Upper lobe of right lung (tissue), 1 donor: ENCODE measurements around the gene DMRTA2. TPM values are rescaled to one million over a fixed set of nuclear protein-coding genes. Genes with fewer than 3 reads are reported as not detected.

Experiments
- ATAC-seq: fragments of 200-7000 bp; cut with Tn5 transposase; one replicate; pipeline ENCODE4 v1.9.1; 2020; ENCODE audit warnings: mild to moderate bottlenecking, moderate library complexity
- DNase-seq: peaks from one replicate; pipeline ENCODE4 v3.0.0-alpha.2; 2020
- H3K27ac ChIP-seq: fragments of 200-600 bp; one replicate; pipeline ENCODE4 v1.8.0; 2022
- H3K27me3 ChIP-seq: fragments of 200-600 bp; one replicate; pipeline ENCODE4 v1.8.0; 2022; ENCODE audit warnings: mild to moderate bottlenecking
- H3K36me3 ChIP-seq: fragments of 200-600 bp; one replicate; pipeline ENCODE4 v1.8.0; 2022
- H3K4me1 ChIP-seq: fragments of 200-600 bp; one replicate; pipeline ENCODE4 v1.8.0; 2022
- H3K4me3 ChIP-seq: fragments of 200-600 bp; one replicate; pipeline ENCODE4 v1.8.0; 2022; ENCODE audit warnings: mild to moderate bottlenecking
- H3K9me3 ChIP-seq: fragments of 200-600 bp; one replicate; pipeline ENCODE4 v1.8.0; 2022
- intact Hi-C: fragments of 100-400 bp; cut with DNase I; formaldehyde crosslinking; loops from one replicate; pipeline ENCODE4 v1.11.0; 2022
- total RNA-seq: library from RNA; stranded (reverse); fragmentation: NEBNext Ultra II Directional; extraction: Animal tissue kit (Norgen Biotek cat#: 25700); gene quantifications from one replicate; pipeline ENCODE4 v1.2.1, GENCODE V29; 2021
- TF ChIP-seq, protein P1 (sequence below): fragments of 200-600 bp; IDR thresholded peaks from one replicate; pipeline ENCODE4 v1.8.0; 2022; ENCODE audit warnings: antibody characterized with exemption
- donor health status: DM: no; HTN: yes; CAD: no; lungs with severe emphysema.

DMRTA2 gene
- total RNA-seq, 1 donor from 2014 or later = not detected

DNA sequence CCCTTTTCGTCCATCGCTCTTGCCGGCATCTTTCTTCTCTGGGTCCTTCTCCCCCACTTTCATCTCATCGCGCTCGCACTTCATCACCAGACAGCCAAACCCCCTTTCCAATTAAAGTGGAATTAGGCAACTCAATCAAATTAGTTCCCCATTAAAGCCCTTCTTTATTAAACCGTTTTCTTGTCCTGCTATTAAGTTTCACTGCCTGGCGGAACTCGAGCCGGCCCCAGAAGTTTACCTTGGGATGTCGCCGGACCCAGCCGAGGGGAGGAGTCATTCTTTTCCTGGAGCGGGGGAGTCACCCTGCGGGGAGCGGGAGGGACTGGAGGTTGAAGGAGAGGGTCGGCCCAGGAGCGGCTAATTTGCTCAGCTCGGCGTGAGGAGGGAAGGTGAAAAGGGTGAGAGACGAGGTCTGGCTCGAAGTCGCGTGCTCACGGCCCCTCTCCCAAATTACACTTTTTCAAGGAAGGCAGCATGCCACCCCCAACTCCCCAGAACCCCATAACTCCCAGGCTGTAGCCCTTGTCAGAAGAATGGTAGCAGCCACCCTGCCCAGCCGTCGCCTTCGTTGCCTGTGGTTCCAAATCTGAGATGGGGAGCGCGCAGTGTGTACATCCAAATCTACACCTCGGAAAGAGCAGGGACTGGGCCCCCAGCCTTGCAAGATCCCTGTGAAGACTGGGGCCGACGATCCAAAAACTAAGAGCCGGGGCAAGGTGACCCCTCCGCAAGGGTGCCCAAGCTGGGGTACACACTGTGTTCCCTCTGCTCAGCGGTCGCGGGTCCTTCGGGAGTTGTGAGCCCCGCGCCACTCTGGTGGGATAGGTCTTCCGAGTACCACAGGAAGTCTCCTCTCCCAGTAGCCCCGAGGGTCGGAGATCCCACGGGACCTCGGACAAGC is 6.4 kb downstream of the DMRTA2 start:
- Histone ChIP-seq H3K36me3 (no peaks in the 10 kb centered on the region), H3K27ac (no peak overlapping the region), H3K4me3 (no peak overlapping the region), H3K4me1 (peaks cover 15% of the 10 kb centered on the region), H3K27me3 (peaks cover 83% of the 10 kb centered on the region), H3K9me3 (no peaks in the 10 kb centered on the region)
- ATAC-seq (no peak), DNase-seq (no peak)
- intact Hi-C loops = no loop called here
- TF ChIP-seq, protein P1, sequence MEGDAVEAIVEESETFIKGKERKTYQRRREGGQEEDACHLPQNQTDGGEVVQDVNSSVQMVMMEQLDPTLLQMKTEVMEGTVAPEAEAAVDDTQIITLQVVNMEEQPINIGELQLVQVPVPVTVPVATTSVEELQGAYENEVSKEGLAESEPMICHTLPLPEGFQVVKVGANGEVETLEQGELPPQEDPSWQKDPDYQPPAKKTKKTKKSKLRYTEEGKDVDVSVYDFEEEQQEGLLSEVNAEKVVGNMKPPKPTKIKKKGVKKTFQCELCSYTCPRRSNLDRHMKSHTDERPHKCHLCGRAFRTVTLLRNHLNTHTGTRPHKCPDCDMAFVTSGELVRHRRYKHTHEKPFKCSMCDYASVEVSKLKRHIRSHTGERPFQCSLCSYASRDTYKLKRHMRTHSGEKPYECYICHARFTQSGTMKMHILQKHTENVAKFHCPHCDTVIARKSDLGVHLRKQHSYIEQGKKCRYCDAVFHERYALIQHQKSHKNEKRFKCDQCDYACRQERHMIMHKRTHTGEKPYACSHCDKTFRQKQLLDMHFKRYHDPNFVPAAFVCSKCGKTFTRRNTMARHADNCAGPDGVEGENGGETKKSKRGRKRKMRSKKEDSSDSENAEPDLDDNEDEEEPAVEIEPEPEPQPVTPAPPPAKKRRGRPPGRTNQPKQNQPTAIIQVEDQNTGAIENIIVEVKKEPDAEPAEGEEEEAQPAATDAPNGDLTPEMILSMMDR = no peak

GRCh38 chr1:50416150-50416527 is 7.1 kb downstream of the DMRTA2 start:
- intact Hi-C loops = no loop called here
- ATAC-seq = no peak
- TF ChIP-seq, protein P1 = no peak
- Histone ChIP-seq H3K27me3 (peaks cover 77% of the 10 kb centered on the region), H3K4me1 (peaks cover 15% of the 10 kb centered on the region), H3K27ac (no peak overlapping the region), H3K9me3 (no peaks in the 10 kb centered on the region), H3K4me3 (no peak overlapping the region), H3K36me3 (no peaks in the 10 kb centered on the region)
- no peak for DNase-seq

- TF ChIP-seq, protein P1 = no peak
- no peaks in the 10 kb centered on the region for H3K9me3 ChIP-seq
- H3K27ac ChIP-seq = no peak overlapping the region
- ATAC-seq = no peak
- intact Hi-C loops = no loop called here
- peaks cover 11% of the 10 kb centered on the region for H3K4me1 ChIP-seq
- no peak overlapping the region for H3K4me3 ChIP-seq
- H3K27me3 ChIP-seq = peaks cover 70% of the 10 kb centered on the region
- H3K36me3 ChIP-seq = no peaks in the 10 kb centered on the region
- no peak for DNase-seq
These were observed 7.8 kb downstream of the DMRTA2 start for GRCh38 chr1:50415235-50416149.

DNA sequence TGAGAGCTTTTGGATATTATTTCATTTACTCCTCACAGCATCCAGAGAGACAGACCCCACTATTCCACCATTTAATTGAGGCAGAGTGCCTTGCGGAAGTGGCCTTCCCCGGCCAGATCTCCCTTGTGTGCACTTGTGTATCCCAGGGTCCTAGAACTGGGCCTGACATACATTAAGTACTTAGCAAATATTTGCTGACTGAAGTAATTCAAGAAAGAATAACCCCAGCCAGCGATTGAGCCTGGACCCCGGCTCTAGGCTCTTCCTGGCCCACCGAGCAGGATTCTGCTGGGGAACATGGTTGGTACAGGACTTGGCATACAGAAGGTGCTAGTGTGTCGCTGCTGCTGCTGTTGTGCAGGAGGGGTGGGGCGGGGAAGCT is 8.4 kb downstream of the DMRTA2 start:
- H3K9me3 ChIP-seq = no peaks in the 10 kb centered on the region
- no peak overlapping the region for H3K4me3 ChIP-seq
- DNase-seq (no peak), ATAC-seq (no peak)
- H3K27ac ChIP-seq = no peak overlapping the region
- H3K27me3 ChIP-seq = peaks cover 64% of the 10 kb centered on the region
- intact Hi-C loops = no loop called here
- H3K4me1 ChIP-seq = peaks cover 11% of the 10 kb centered on the region
- TF ChIP-seq, protein P1 = no peak
- H3K36me3 ChIP-seq = no peaks in the 10 kb centered on the region

- intact Hi-C loops = no loop called here
- H3K4me1 ChIP-seq = peaks cover 8% of the 10 kb centered on the region
- H3K36me3 ChIP-seq = no peaks in the 10 kb centered on the region
- no peak for DNase-seq
- TF ChIP-seq, protein P1 = no peak
- no peak overlapping the region for H3K4me3 ChIP-seq
- H3K27ac ChIP-seq = no peak overlapping the region
- no peak for ATAC-seq
- H3K9me3 ChIP-seq = no peaks in the 10 kb centered on the region
- peaks cover 47% of the 10 kb centered on the region for H3K27me3 ChIP-seq
These were observed 10.3 kb downstream of the DMRTA2 start for GRCh38 chr1:50412813-50413476.
